Tibial nerve (tissue), 3 donors: ENCODE data around the gene TMPRSS6.

Experiments
- CTCF ChIP-seq, 5 experiments: fragments of 200-600 bp in 3 of 5; fragments of 450-650 bp in 2 of 5; sonication (generic) in 3 of 5; IDR thresholded peaks; one replicate each; pipeline ENCODE4 v1.5.1; 2016 to 2019; ENCODE audit warnings: antibody characterized with exemption in 5 of 5, mild to moderate bottlenecking in 3 of 5, moderate library complexity in 2 of 5
- POLR2A ChIP-seq, 2 donors: fragments of 450-650 bp; IDR thresholded peaks; one replicate each; pipeline ENCODE4 v1.6.1; 2017; ENCODE audit warnings: antibody characterized with exemption in 2 of 2, mild to moderate bottlenecking in 2 of 2, moderate library complexity in 2 of 2

DNA sequence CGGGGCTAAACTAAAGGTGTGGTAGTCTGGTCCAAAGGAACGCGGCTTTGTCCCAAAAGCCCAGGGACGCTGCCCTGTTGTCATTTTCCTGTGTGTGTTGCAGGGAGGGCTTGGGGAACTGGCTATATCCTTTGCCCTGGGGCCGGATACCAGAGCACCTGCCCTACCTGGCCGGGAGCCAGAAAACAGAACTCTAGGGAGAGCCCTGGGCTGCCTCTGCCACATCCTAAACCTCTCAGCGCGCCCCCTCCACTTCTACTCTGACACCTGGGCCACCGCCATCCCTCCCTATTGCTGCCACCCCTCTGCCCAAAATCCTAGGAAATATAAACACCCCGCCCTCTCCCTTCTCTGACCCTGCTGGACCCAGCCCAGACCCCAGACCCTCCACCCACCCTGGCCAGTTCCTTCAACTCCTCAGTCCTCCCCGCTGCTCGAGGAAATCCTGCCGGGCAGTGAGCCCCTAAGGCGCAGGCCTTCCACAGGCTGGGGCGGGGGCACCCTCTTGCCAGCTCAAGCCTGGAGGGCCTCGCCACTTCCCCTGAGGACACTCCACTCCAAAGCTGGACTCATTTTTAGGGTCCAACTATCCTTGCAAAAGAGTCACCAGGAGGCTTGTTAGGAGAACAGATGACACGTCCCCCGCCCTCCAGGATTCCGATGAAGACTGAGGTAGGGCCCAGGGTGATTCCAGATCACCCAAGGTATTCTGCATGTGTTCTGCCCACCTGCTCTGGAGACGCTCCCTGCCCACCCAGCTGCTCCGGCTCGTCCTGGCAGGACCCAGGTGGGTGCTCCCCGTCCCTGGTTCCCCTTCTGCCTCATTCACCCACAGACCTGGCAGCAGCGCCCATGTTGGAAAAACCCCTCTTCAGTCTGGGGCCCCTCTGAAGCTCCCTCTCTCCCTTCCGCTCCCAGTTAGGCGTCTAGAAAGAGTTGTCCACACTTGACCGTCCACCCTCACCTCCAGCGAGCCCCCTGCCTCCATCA is 45.8 kb downstream of the TMPRSS6 start:
- TF ChIP-seq CTCF (IDR thresholded peaks at IDR 0.05) (no peak), POLR2A (IDR thresholded peaks at IDR 0.05) (no peak)
